ENCODE data around the gene TUBB8B. TPM values are rescaled to one million over a fixed set of nuclear protein-coding genes. Genes with fewer than 3 reads are reported as not detected.
"Not testable (repeated sequence)": the region's sequence is repeated elsewhere in the genome, so short reads cannot be mapped to it uniquely, and the experiment has no call there.

TUBB8B gene
- total RNA-seq, 1 experiment from 2014 or later: 1.0 TPM

- DNase-seq; H3K4me1 Mint-ChIP-seq; H2AK5ac ChIP-seq (ENCODE audit: insufficient read length, low read length): not testable (repeated sequence)
Observed at GRCh38 chr18:9937-10336, 39.5 kb downstream of the TUBB8B start.

More at GRCh38 chr18:9937-10336, 39.5 kb downstream of the TUBB8B start:
- not testable (repeated sequence) for H2BK20ac ChIP-seq (ENCODE audit: low read depth, low read length, poor library complexity, severe bottlenecking); H3K18ac ChIP-seq (ENCODE audit: insufficient read length, low read depth, low read length); H3K27ac Mint-ChIP-seq; H3K4me2 ChIP-seq (ENCODE audit: insufficient read depth, insufficient read length, low read length); H3K4me1 ChIP-seq (ENCODE audit: insufficient read depth, low read length); H3K9me3 ChIP-seq (ENCODE audit: control insufficient read depth, low read depth, low read length); H2BK120ac ChIP-seq (ENCODE audit: low read depth, low read length, poor library complexity, severe bottlenecking); H4K8ac ChIP-seq (replicated peaks; ENCODE audit: insufficient read length, low read depth, low read length); H3K27me3 Mint-ChIP-seq (ENCODE audit: low read depth); H4K5ac ChIP-seq (ENCODE audit: insufficient read length, low read depth, low read length); H3K27me3 ChIP-seq (ENCODE audit: insufficient read depth, low read length); H3K4ac ChIP-seq (ENCODE audit: low read depth, low read length); H3K79me1 ChIP-seq (ENCODE audit: insufficient read depth, low read depth, low read length, poor library complexity, severe bottlenecking); H3K56ac ChIP-seq (ENCODE audit: insufficient read length, low read depth, low read length); H2BK5ac ChIP-seq (ENCODE audit: insufficient read length, low read length); H3K4me3 Mint-ChIP-seq; H3K23ac ChIP-seq (ENCODE audit: insufficient read length, low read depth, low read length); H2AFZ ChIP-seq (ENCODE audit: low read length); H3K9me3 Mint-ChIP-seq; H3K14ac ChIP-seq (ENCODE audit: insufficient read depth, low read length); H3K36me3 Mint-ChIP-seq (ENCODE audit: insufficient read depth in 1 of 3, low read depth in 3 of 3); H3T11ph ChIP-seq (ENCODE audit: low read length); H3K27ac ChIP-seq (ENCODE audit: insufficient read length, low read depth, low read length); H4K20me1 ChIP-seq (ENCODE audit: control insufficient read depth, insufficient read depth, insufficient read length); H2BK12ac ChIP-seq (ENCODE audit: insufficient read length, low read depth, low read length); H4K91ac ChIP-seq (ENCODE audit: insufficient read length, low read depth, low read length); H3K23me2 ChIP-seq (ENCODE audit: insufficient read length, low read depth, low read length, poor library complexity, severe bottlenecking); H2BK15ac ChIP-seq (ENCODE audit: low read depth, low read length); H3K79me2 ChIP-seq (ENCODE audit: insufficient read depth, low read length); H3K9ac ChIP-seq (ENCODE audit: extremely low read depth, insufficient read length, low read length)

Other genes starting within 250 kb of the TUBB8B start
- 92.1 and 94.0 TPM in 2 replicates for gene USP14, start 108.9 kb upstream of the TUBB8B start, total RNA-seq (2021)
- 64.0 and 74.5 TPM in 2 replicates for gene THOC1, start 218.4 kb upstream of the TUBB8B start, total RNA-seq (2021)

Data from H9 (cell line).